ENCODE results near the gene GALNS. TPM values are rescaled to one million over a fixed set of nuclear protein-coding genes. Genes with fewer than 3 reads are reported as not detected.

GALNS gene
- total and polyA plus RNA-seq, 2 of the 8 experiments (the other 6 are each of a cell fraction or from before 2014, with no cell fraction given), result 8.9 to 17.8 TPM

GRCh38 chr16:88805340-88805715 lies 51.4 kb downstream of the GALNS start (continued):
- TF ChIP-seq CHD7 (IDR thresholded peaks at IDR 0.05; ENCODE audit: insufficient replicate concordance, low read length), result no peak
- no peak for TF ChIP-seq RFX5 (IDR thresholded peaks at IDR 0.05; ENCODE audit: borderline replicate concordance, low read depth, low read length)
- TF ChIP-seq TCF12 (IDR thresholded peaks at IDR 0.05; ENCODE audit: low read depth, low read length), result no peak
- TF ChIP-seq SP1 (IDR thresholded peaks at IDR 0.05; ENCODE audit: low read depth, low read length), result no peak
- TF ChIP-seq E2F6 (IDR thresholded peaks at IDR 0.05), result no peak
- TF ChIP-seq CBX8 (IDR thresholded peaks at IDR 0.05; ENCODE audit: borderline replicate concordance, low read depth, low read length), result no peak
- TF ChIP-seq EP300 (IDR thresholded peaks at IDR 0.05; ENCODE audit: borderline replicate concordance in 1 of 2, low read depth in 2 of 2, low read length in 2 of 2), result no peak
- no peak for TF ChIP-seq CTCF (IDR thresholded peaks at IDR 0.05; ENCODE audit: control extremely low read depth in 1 of 3, insufficient read depth in 1 of 3, low read depth in 1 of 3, low read length in 3 of 3)
